HG03135 (cell line): Measurements from ENCODE around the gene SHPK.
A peak's percentile ranks its signal among the peaks of the same experiment; 100 is the strongest.

Experiments
- ATAC-seq: cut with Tn5 transposase; IDR thresholded peaks from one replicate; pipeline ENCODE4 v1.9.1; 2021; ENCODE audit warnings: mild to moderate bottlenecking, moderate library complexity; ENCODE audit not compliant: unreplicated experiment

Gene SHPK

GRCh38 chr17:3660311-3660891 is 24.4 kb upstream of the SHPK start:
- no peak for ATAC-seq

- no peak for ATAC-seq
Measured at GRCh38 chr17:3659541-3660111, 23.6 kb upstream of the SHPK start.

- no peak for ATAC-seq
Measured at GRCh38 chr17:3658784-3659449, 22.9 kb upstream of the SHPK start.

- ATAC-seq, result no peak
Measured at GRCh38 chr17:3657874-3658783, 22.1 kb upstream of the SHPK start.

- ATAC-seq, result no peak
Measured at GRCh38 chr17:3657588-3657869, 21.5 kb upstream of the SHPK start.

GRCh38 chr17:3656755-3657587 is 20.9 kb upstream of the SHPK start:
- no peak for ATAC-seq

GRCh38 chr17:3656353-3656752 is 20.3 kb upstream of the SHPK start:
- ATAC-seq, result no peak

GRCh38 chr17:3655766-3656165 is 19.7 kb upstream of the SHPK start:
- ATAC-seq, result no peak

GRCh38 chr17:3647769-3648555 is 11.9 kb upstream of the SHPK start:
- ATAC-seq, result no peak

GRCh38 chr17:3647251-3647650 is 11.2 kb upstream of the SHPK start:
- no peak for ATAC-seq

GRCh38 chr17:3645310-3645709 is 9.3 kb upstream of the SHPK start:
- no peak for ATAC-seq

GRCh38 chr17:3643889-3644349 is 7.9 kb upstream of the SHPK start:
- no peak for ATAC-seq

- no peak for ATAC-seq
Measured at GRCh38 chr17:3641717-3642486, 5.9 kb upstream of the SHPK start.

- no peak for ATAC-seq
Measured at GRCh38 chr17:3641014-3641413, 5.0 kb upstream of the SHPK start.

GRCh38 chr17:3639981-3640596 is 4.0 kb upstream of the SHPK start:
- no peak for ATAC-seq

- ATAC-seq, result peak; percentile 19
Measured at GRCh38 chr17:3636908-3637373, 891 bp upstream of the SHPK start.

- ATAC-seq, result no peak
Measured at GRCh38 chr17:3635474-3636153, 436 bp downstream of the SHPK start.

- ATAC-seq, result no peak
Measured at GRCh38 chr17:3632287-3632686, 3.8 kb downstream of the SHPK start.
